Omental fat pad (tissue), 4 donors: Measurements from ENCODE around the gene DNAJC10. TPM values are rescaled to one million over a fixed set of nuclear protein-coding genes. Genes with fewer than 3 reads are reported as not detected.

Source experiments
- ATAC-seq: fragments of 150-250 bp; one replicate; pipeline ENCODE4 v1.9.1; 2016; ENCODE audit warnings: mild to moderate bottlenecking, moderate library complexity; ENCODE audit not compliant: low FRiP score
- DNase-seq: peaks from one replicate; pipeline ENCODE4 v3.0.0-alpha.2; 2019; ENCODE audit warnings: low spot score
- CTCF ChIP-seq, 3 donors: fragments of 450-650 bp; IDR thresholded peaks; one replicate each; pipeline ENCODE4 v1.5.1; 2016 to 2017; ENCODE audit warnings: antibody characterized with exemption in 3 of 3, mild to moderate bottlenecking in 3 of 3, moderate library complexity in 2 of 3
- total RNA-seq, 4 donors: library from RNA; depleted of rRNA; stranded (reverse); fragments of >200 nt; gene quantifications; one replicate each; pipeline ENCODE4 v1.1.0, GENCODE V29; 2016

Gene DNAJC10
- total RNA-seq, 4 donors from 2014 or later, result 41.1 to 61.9 (median 44.6) TPM

DNA sequence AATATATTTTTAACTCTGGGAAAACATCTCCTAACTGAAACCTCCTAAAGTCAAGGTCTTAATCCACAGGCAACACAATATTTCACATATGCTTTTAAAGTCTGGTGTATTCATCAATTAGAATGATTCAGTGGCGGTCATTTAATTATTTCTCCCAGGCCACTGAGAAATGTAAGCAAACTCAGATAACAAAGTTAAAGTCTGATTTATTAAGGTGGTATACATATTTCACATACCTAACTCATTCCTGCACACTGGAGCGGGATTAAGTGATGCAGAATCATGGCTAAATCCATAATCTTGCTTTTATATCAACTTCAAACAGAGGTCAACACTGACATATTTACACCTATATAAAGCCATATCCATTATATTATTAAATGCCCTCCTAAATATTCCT lies 106.7 kb downstream of the DNAJC10 start:
- no peak for TF ChIP-seq CTCF (IDR thresholded peaks at IDR 0.05)
- DNase-seq (no peak), ATAC-seq (no peak)

DNA sequence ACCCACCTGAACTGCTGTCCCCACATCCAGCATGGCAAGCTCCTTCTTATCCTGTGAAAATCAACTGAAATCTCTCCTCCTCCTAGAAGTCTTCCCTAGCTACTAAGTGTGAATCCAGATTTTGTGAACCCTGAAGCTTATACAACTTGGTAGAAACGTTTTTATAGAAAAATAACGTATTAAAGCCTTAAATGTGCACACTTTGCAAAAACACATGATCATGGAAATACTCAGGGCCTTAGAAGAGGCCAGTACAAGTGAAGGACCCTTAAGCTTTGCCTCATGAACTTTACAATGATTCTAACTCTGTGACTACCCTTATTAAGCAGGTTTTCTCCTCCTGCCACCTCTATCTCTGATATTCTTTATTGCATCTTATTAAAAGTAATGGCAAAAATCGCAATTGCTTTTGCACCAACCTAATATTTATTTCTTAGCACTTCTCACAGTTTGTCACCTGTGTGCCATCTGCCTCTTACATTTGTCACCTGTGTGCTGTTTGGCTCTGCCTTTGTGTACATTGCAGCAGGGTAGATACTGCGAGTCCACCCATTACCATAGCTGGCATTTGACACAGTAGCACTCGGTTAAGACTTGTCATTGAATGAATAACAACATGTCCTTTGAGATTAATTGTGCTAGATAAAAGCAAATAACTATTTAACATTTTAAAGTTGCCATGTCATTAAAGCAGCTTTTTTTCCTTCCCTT lies 108.2 kb downstream of the DNAJC10 start:
- TF ChIP-seq CTCF (IDR thresholded peaks at IDR 0.05), result no peak
- DNase-seq (no peak), ATAC-seq (no peak)

DNA sequence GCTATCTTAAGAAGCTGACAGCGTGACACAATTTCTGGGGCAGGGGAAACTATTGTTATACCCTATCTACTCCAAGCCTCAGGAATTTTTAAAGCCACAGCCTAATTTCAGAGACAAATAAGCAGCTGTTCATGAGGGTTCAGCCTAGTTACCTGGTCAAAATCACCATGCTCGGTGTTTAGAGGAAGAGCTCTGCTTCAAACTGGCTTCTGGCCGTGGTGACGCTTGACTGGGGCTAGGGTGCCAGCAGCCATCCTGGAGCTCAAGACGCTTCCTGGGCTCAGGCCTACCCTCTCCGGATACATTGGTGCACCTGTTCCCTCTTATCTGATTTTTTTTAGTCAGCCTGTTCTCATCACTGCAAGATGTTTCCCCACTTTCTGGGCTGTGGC lies 108.7 kb downstream of the DNAJC10 start:
- DNase-seq (no peak), ATAC-seq (no peak)
- no peak for TF ChIP-seq CTCF (IDR thresholded peaks at IDR 0.05)

DNA sequence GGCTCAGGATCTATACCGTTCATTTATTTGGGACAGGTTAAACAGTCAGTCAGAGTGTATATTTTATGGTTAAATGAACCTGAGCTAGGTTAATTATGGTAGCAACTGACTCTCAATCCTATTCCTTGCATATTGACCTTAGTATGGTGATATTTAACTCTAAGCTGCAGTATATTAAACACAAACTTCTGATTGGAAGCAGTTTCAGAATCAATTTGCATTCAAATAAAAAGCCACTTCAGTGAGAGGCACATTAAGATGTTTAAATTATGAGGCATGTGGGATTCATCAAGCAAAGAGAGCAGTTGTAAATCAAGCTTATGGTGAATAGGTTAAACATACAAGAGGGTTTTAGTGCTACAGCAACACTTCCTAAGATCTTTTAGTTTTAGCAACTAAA lies 110.0 kb downstream of the DNAJC10 start:
- ATAC-seq, result no peak
- TF ChIP-seq CTCF (IDR thresholded peaks at IDR 0.05), result no peak
- no peak for DNase-seq

DNA sequence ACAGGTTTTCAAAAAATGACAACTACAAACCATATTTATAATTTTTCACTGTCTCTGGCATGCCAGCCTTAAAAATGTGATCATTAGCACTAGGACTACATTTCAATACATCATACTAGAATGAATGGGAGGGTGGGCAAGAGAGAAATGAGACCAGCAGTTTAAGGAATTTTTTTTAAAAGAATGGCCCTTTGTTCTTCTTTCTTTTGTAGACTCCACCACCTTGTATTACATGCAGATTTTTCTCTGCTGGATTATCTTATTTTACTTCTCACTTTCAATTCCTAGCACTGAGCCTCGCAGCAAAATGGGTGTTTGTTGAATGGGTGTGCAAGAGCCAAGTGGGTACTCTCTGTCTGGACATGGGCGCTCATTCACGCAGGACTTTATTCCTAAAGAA lies 110.4 kb downstream of the DNAJC10 start:
- no peak for TF ChIP-seq CTCF (IDR thresholded peaks at IDR 0.05)
- ATAC-seq, result no peak
- DNase-seq, result no peak

- DNase-seq (no peak), ATAC-seq (no peak)
- no peak for TF ChIP-seq CTCF (IDR thresholded peaks at IDR 0.05)
Observed at GRCh38 chr2:182827182-182827879, 111.3 kb downstream of the DNAJC10 start.

DNA sequence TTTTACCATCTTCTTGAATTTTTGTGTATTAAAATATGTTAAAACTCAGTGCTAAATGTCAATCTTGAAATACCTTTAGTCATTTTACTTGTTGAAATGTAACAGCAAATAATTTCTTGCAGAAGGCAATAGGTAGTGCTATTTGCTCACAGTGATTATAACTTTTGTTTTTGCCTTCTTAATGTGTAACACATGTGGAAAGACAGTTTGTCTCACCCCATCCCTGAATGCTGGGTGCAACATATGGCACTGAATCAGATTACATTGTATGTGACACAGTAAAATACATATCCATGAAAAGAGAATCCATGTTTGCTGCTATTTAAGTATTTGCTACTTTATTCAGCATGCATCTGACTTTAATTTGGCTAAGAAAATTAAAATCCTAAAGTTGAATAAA lies 115.0 kb downstream of the DNAJC10 start:
- ATAC-seq, result no peak
- DNase-seq, result no peak
- TF ChIP-seq CTCF (IDR thresholded peaks at IDR 0.05), result no peak
